DMS53 treated with DMSO at 0.1 percent for 48 hours (cell line): ENCODE data around the gene GET4.
"Not testable (repeated sequence)": the region's sequence is repeated elsewhere in the genome, so short reads cannot be mapped to it uniquely, and the experiment has no call there.

Experiments used
- DNase-seq: peaks from one replicate; lab custom pipeline; 2025; ENCODE audit not compliant: unreplicated experiment; lab: John Stamatoyannopoulos, UW

Gene GET4

DNA sequence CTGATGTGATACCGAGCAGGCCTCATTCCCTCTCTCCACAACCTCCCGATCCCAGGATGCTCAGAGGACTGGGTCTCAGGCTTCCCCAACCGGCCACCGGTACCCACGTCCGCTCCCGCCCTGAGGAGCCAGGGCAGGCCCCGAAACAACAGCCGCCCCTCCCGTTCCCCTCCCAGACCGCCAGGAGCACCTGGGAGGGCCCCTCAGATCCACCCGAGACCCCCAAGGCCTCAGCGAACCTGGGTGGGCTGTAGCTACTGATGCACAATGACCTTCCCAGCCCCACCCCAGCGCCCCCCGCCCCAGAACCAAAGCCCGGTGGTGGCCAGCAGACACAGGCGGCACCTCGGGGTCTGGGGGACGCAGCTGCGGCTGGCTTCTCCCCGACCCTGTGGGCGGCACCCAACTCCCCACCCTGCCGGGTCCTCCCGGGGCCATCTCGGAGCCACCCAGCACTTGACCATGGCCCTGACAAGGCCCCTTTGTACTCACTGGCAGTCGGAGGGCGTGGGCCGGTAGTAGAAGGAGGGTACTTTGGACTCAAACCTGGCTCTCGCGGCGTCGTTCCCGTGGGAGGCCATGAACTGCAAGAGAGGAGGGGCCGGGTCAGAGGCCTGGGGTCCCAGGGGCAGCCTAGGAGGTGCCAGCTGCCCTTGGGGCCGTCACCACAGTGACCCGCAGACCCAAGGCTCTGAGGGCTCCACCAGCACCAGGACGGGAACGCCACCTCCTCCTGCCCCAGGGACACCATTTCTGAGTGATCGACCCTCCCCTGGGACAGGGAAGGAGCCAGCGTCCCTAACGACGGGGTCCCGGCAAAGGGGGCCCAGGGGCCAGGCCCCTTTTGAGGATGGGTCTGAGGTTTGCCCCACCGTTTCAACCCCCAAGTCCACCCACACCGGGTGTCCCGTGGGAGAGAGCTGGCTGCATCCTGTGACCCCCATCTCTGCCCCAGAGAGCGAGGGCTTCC is 50.0 kb downstream of the GET4 start:
- DNase-seq, result no peak

DNA sequence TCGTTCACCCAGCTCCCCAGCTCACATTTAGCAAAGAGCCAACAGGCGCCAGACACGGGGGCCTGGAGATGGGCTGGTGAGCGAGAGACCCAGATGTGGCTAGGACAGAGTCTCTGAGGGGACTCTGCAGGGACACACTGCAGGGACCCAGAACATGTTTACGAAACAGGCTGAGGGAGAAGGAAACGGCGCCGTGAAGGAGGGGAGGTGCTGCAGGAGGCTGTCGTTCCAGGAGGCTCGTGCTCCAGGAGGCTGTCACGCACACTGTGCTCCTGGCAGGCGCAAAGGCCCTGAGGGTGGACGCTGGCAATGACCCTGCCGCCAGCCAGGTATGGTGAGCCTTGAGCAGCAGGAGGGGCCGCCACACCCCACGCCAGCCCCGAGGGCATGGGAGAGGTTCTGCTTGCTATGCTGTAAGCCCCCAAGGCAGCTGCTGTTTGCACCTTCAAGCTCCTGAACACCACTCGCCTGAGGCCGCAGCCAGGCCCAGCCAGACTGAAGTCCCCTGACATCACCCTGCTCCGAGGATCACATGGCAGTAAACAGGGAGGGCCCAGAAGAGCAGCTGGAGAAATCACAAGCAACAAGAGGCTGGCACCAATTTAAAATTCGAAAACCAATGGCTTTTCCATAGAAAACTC is 50.8 kb downstream of the GET4 start:
- no peak for DNase-seq

DNA sequence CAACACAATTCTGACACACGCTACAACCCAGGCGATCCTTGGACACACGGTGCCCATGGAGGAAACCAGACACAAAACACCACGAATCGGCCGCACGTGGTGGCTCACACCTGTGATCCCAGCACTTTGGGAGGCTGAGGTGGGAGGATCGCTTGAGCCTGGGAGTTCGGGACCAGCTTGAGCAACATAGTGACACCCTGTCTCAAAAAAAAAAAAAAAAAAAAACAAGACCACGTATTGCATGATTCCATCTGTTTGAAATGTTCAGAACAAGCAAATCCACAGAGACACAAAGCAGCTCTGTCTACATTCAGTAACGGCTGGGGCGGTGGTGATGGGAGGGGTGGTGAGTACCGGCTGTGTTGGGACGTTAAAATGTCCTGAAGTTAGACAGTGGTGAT is 53.0 kb downstream of the GET4 start:
- no peak for DNase-seq

DNA sequence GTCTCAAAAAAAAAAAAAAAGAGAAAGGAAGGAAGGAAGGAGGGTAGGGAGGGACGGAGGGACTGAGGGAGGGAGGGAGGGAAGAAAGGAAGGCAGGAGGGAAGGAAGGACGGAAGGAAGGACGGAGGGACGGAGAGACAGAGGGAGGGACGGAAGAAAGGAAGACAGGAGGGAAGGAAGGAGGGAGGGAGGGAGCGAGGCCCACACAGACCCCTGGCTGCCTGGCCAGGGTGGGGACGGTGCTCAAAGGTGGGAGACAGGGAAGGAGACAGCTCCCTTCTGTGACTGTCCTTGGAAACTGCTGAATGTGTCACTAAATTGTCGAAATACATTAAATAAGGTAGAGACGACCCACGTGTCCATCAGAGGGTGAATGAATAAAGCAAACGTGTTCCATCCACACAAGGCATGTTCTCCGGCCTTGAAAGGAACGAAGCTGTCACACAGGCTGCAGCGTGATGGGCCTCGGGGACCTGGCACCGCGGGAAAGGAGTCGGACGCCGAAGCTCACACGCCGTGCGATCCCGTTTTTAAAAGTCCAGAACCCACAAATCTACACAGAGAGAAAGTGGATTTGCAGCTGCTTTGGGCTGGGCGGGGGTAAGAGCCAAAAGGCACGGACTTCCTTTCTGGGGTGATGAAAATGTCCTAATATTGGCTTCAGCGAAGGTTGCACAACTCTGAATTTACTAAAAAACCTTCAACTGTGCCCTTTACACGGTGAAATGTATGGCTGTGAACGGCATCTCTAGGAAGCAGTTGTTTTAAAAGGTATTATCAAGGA is 54.8 kb downstream of the GET4 start:
- no peak for DNase-seq

DNA sequence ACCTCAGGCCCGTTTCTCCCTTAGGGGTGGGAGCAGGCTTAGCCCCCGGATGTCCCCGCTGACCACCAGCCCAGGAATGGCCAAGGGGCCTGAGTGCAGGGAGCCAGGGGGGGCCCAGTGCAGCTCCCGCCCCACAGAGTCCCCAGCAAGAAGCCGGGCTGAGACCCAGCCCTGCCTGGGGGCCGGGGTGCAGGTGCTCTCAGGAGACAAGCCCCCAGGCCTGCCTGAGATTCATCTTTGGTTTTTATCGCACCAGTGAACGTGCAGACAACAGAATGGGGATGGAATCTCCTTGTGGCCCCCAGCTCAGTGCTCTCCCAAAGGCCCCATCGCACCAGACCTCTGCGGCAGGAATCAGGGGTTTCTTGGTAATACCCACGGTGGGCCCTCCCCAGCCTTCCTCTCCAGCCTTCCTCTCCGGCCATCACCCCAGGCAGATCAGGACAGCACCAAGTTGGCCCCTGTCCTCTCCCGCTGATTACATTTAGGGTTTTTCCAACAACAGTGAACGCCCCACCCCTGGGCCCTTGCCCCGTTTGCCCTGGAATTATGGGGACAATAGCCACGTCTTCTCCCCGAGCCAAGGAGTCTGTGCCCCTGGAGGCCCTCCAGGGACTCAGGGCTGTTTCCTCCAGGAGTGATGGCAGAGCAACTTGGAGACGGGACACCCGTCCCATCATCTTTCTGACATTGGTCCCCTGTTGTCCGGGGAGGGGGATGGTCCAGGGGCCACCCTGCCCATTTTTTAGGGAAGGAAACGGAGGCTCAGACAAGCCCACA is 55.7 kb downstream of the GET4 start:
- no peak for DNase-seq

DNA sequence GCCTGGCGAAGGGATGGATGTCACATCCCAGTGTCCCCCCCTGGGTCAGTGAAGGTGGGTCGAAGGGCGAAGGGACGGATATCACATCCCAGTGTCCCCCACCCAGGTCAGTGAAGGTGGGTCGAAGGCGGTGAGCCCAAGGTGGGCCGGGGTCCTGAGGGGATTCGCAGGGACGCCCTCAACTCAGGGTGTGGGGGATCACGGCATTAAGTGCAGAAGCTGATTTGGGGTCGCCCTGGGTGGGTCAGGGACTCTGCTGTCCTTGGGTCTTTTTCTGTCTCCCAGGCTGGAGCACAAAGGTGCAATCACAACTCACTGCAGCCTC is 56.3 kb downstream of the GET4 start:
- DNase-seq, result no peak

DNA sequence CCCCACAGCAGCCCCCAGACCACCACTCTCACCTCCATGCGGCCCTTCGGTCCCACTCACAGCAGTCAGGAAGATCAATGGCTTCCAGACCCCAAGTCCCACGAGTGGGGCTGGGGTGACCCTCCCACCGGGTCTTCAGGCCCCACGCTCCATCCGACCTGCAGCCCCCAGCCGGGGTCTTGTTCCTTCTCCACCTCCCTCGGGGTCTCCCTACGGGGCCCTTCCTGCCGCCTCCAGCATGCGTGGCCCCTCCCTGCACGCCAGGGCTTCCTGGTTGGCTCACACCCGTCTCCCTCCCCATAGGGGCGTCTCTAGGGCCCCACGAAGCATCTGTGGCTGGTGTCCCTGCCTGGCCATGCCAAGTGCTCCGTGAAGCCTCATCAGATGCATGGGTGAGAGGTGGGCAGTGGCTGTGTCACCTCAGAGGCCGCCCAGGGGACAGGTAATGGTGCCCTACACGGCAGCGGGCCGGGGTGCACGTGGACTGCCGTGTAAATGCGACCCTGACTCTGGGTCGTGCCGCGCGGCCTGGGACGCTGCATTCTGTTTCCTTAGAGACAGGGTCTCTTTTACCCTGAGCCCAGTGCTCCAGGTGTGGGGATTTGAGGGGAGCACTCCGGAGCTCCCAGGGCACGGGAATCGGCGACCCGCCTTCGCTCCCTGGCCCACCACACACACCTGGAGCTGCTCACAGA is 58.3 kb downstream of the GET4 start:
- DNase-seq, result no peak

DNA sequence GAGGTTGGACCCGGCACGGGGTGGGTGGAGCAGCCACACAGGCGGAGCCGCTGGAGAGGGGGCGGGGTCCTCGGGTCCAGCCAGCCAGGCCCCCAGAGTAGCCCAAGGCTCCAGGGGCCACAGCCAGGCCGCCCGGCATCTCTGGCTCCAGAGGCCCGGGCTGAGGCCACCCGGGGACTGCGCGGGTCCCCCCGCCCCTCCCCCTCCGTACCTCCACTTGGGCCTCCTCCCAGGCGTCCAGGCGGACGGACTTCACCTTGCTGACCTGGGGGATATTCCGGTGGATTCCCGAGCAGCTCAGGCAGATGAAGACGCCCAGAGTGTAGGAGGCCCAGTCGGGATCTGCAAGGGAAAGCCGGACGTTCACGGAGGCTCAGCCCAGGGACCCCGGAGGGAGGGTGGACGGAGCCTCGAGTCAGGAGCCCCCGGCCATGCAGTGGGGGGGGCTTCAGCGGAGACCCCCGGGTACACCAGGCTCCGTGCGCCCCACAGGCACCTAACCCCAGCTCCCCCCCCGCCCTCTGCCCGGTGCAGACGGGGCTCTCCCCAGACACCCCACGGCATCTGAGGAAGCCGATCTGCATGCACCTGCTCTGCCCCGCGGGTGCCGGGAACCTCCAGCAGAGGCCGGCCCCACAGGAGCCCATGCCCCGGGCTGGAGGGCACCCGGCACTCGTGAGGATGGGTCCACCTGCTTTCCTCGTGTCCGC is 59.0 kb downstream of the GET4 start:
- DNase-seq, result no peak

DNA sequence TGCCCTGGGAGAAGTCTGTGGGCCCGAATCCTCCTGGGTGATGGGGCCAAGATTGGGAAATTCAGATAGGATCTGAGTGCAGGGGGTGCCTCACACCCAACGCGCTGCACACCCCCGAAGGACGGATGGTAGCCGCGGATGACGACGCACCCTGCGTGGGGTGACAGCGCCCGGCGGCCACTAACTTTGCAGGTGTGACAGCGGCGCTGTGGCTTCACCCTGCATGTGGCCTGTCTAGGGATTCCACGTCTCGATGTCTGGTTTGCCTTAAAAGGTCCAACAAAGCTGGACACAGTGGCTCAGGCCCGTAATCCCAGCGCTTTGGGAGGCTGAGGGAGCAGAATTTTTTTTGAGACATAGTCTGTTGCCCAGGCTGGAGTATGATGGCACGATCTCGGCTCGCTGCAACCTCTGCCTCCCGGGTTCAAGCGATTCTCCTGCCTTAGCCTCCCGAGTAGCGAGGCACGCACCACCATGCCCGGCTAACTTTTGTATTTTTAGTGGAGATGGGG is 59.6 kb downstream of the GET4 start:
- no peak for DNase-seq

DNA sequence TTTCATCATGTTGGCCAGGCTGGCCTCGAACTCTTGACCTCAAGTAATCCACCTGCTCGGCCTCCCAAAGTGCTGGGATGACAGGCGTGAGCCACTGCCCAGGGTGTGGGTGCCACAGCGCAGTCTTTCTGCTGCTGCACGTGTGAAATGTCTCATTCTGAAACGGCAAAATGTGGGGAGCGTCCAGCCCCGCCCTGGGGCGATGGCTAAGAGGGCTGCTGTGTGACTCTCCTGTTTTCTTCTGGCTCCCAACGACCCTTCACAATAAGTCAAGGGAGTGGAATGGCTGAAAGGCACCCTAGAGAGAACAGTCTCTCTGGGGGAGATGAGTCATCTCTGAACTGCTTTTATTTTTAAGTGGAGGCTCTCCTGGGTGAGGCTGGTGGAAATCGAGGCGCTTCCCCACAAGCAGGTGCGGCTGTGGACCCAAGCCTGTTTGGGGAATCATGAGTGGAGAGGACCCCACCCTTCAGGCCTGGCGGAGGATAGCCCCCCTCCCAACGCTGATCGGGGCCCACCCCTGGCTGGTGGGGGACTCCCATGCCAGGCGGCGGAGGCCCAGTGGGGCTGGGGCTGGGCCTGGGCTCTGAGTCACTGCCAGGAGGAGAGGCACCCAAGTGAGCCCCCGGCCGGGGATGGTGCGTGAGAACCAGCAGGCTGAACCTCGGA is 60.2 kb downstream of the GET4 start:
- DNase-seq, result no peak

DNA sequence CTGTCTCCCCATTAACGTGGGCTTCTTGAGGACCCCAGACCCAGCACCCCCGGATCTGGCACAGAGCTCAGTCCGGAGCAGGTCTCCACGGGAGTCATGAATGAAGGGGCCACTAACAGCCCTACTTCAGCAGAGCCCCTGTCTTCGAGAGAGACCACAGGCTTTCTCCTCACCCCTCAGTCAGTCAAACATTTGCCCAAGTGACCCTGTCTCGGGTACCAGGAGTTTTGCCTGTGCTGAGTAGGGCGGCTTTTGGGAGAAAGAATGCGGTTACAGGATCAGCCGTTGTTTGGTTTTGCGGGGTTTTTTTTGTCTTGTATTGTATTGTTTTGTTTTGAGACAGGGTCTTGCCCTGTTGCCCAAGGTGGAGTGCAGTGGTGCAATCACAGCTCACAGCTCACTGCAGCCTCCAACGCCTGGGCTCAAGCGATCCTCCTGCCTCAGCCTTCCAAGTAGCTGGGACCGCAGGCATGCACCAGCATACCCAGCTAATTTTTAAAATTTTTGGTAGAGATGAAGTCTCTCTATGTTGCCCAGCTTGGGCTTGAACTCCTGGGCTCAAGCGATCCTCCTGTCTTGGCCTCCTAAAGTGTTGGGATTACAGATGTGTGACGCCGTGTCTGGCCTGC is 61.6 kb downstream of the GET4 start:
- DNase-seq, result no peak

DNA sequence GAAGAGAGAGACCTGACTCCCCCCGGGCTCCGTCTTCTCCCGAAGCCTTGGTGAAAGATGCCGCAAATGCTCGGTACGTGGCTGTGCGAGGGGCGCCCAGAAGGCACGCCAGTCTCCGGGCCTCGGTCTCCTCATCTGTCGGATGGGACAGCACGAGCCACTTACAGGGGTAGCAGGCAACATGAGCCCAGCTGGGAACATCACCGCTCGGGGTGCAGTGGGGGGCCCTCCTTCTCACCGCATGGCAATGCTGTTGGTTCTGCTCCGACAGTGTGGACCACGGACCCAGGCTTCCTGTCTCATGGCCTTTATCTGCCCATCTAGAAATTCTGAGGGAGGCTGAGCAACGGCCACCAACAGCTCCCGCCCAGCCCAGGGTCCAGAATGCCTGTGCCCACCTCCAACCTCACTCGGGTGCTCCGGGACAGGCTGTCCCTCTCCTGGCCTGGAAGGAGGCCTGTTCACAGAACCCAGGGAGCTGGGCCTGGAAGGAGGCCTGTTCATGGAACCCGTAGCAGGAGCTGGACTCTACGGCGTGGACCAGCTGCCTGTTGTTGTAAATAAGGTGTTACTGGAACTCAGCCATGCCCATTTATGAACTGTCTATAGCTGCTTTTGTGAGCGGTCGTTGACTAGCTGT is 62.3 kb downstream of the GET4 start:
- DNase-seq, result no peak

DNA sequence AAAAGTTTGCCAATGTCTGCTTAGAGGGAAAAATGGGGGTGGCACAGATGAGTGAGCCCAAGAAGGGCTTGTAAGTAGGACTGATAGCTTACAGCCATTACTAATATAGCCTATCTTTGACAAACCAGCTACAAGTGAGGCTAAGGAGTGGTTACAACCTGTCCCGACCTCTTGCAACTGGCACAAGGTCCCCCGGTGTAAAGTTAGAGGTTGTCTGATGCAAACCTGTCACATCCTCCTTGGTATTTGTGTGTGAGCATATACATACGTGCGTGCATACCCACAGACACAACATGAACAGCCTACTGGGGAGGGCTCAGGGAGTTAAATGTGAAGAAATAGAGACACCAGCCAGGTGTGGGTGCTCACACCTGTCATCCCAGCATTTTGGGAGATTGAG is 63.5 kb downstream of the GET4 start:
- no peak for DNase-seq

DNA sequence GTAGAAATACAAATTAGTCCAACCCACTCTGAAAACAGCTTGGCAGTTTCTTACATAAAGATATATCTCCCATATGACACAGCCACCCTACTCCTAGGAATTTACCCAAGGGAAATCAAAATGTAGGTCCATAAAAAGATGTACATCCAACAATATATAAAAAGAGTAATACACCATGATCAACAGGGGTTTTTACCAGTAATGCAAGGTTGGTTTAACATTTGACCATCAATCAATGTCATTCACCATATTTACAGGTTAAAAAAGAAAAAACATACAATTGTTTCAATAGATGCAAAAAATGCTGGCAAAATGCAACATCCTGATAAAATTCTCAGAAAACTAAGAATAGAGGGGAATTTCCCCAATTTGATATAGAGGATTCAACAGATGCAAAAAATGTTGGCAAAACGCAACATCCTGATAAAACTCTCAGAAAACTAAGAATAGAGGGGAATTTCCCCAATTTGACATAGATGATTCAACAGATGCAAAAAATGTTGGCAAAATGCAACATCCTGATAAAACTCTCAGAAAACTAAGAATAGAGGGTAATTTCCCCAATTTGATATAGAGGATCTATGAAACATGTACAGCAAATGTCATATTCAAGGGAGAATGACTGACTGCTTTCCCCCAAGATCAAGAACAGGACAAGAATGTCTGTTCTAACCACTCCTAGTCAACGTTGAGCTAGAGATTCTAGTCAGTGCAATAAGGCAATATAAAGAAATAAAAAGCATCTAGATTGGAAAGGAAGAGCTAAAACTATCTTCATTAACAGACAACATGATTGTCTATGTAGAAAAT is 64.5 kb downstream of the GET4 start:
- no peak for DNase-seq

DNA sequence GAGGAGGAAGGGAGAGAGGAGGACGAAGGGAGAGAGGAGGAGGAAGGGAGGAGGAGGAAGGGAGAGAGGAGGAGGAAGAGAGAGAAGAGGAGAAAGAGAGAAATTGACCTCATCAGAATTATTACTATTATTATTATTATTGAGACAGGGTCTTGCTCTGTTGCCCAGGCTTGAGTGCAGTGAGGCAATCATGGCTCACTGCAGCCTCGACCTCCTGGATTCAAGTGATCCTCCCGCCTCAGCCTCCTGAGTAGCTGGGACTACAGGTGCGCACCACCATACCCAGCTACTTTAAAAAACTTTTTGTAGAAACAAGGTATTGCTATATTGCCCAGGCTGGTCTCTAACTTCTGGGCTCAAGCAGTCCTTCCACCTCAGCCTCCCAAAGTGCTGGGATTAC is 67.4 kb downstream of the GET4 start:
- not testable (repeated sequence) for DNase-seq

DNA sequence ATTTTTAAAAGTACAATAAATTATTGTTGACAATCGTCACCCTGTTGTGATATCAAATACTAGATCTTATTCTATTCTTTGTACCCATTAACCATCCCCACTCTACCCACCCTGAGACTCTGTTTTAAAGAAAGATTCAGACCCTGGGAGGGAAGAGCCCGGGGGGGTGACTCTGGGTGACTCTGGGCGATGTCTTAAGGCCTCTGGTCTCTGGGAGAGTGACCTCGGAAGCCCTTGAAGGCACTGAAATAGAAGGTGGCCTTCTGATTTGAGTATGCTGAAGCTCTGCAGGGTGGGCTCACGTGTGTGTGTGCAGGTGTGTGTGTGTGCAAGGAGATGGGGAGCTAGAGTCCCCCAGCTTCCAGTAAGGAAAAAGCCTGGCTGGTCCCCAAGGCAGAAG is 68.4 kb downstream of the GET4 start:
- no peak for DNase-seq

DNA sequence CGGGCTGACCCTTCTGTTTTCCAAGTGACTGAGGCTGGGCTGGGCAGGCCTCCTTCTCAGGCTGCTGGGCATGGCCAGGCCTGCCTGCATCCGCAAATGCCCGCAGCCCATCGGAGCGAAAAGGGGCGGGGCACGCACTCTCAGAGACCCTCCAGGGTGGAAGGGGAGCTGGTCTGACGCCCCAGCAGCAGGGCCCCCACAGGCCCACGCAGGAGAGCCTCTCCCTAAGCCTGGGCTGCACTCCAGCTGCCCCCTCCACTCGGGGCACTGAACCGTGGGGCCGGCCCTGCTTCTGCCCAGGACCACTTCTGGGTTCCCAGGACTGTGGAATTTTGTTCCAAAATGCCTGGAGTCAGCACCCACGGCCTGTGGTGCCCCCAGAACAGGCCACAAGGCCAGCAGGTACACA is 68.8 kb downstream of the GET4 start:
- DNase-seq, result no peak
